Activated CD4-positive, alpha-beta T cell treated with anti-CD3 and anti-CD28 coated beads, Interleukin-2, amount 50 U/mL, for 24 hours (primary cell): Measurements from ENCODE around the gene ACSL3.
"Not testable (repeated sequence)": the region's sequence is repeated elsewhere in the genome, so short reads cannot be mapped to it uniquely, and the experiment has no call there.

Source experiments
- DNase-seq, 2 donors: peaks; one replicate each; pipeline ENCODE4 v3.0.0-alpha.2; 2020; ENCODE audit warnings: low read depth in 1 of 2, low spot score in 1 of 2

ACSL3 gene

DNA sequence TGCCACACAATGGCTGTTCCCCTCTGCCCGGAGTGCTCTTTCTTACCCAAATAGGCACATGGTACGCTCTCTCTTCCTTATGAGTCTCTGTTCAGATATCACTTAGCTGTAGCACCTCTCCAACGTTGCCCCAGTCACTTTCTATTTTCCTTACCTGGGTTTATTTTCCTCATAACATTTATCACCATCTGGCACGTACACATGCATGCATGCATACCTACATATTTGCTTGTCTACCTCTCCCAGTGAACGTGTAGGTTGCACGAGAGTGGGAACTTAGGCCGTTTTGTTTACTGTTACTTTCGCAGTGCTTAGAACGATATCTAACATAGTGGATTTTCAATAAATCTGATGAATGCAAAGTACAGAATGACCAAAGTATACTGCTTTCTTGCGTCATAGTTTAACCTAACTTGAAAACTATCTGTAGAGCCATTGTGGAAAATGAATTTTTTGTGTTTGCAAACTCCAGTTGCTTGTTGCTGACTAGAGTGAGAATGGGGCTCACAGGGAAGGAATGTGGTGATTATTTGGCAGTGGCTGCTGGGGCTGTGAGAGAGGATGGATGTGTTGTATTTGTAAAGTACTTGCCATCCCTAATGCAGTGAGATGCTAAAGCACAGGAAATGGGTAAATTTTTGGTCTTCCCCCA, 47.1 kb downstream of the ACSL3 start:
- DNase-seq, result no peak

DNA sequence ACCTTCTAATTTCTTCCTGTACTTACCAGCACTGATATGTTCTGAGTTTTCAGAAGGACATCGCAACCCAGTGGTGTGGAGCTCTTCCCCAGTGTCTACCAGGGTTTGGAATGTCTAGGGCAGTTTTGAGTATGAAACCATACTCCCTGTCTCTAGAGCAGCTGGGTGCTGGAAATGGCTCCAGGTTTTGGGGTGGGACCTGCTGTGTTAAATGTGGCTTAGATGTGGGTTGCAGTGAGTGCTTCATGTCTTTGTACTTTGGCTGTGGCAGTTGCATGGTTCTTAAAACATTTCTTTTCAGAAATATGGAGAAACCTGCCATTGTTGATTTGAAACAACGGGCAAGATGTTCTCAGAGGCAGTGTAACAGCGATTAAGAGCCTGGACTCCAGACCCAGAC, 48.5 kb downstream of the ACSL3 start:
- no peak for DNase-seq

- DNase-seq, result no peak
Observed at GRCh38 chr2:222912117-222912516, 51.3 kb downstream of the ACSL3 start.

GRCh38 chr2:222912776-222913175, 51.9 kb downstream of the ACSL3 start:
- DNase-seq, result no peak

DNA sequence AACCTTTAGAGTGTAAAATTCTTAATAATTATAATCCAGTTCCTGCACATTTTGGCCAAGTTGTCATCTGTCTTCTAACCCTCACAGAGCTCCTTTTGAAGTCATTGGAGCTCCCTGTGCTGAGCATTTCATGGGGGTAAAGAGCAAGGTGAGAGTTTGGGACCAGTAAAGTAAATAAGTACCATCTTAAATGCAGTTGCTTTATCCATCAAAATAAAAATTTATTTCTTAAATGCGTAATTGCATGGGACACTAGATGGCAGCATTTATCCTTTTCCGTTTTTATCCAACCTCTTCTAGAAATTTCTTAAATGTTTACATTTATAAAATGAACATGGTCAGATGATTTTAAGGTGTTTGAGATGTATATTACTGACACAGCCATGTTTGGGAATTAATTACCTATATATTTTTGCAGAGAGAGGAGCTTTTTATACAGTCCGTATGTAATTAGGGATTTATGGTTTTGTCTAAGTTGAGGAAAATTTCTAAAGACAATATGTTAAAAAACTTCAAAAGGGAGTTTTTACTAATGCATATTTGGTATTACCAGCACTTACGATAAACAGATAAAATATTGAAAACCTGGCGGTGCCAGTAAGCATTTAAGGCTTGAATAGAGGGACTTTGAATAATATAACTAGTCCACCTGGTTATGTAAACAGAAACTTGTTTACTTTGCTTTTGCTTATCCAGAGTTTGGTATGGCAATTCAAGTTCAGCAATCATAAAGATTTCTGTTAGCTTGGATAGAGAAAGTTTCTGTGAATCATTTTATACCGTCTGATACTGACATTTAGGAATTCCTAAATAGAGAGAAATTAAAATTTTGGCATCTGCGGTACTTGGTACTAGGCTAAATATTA, 54.5 kb downstream of the ACSL3 start:
- no peak for DNase-seq

GRCh38 chr2:222916229-222917197, 55.7 kb downstream of the ACSL3 start:
- no peak for DNase-seq

GRCh38 chr2:222917212-222917611, 56.4 kb downstream of the ACSL3 start:
- DNase-seq, result not testable (repeated sequence)

DNA sequence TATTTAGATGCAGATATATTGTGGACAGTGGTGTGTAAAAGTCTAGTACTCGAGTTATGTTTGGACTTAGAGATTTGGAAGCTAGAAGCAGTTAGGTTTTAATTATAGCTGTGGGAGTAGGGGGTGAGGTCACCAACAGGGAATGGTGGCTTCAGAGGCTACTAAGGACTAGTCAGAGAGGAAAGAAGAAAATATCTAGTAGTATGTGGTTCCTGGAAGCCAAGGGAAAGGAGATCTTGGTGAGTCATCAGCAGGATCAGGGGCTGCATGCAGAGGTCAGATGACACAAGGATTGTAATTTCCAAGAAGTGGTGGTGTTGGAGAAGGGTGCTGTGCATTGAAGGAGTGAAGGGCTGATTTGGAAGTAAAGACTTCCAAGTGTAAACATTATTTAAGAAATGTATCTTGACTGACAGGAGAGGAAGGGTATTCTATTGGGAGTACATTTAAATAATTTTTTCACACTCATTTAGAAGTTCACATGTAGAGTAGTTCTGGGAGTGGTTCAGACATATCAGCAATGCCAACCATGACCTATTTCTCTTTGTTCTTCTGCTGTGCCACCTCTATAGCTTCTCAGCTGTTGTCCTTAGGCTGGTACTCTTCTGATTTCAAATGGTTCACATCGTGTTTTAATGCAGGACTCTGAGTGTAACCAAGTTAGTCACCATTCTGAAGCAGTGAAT, 59.1 kb downstream of the ACSL3 start:
- DNase-seq, result no peak

- DNase-seq, result no peak
Observed at GRCh38 chr2:222920657-222921186, 59.9 kb downstream of the ACSL3 start.

GRCh38 chr2:222922019-222922800, 61.4 kb downstream of the ACSL3 start:
- no peak for DNase-seq

- no peak for DNase-seq
Observed at GRCh38 chr2:222926915-222927314, 66.1 kb downstream of the ACSL3 start.

GRCh38 chr2:222927600-222927999, 66.8 kb downstream of the ACSL3 start:
- no peak for DNase-seq

DNA sequence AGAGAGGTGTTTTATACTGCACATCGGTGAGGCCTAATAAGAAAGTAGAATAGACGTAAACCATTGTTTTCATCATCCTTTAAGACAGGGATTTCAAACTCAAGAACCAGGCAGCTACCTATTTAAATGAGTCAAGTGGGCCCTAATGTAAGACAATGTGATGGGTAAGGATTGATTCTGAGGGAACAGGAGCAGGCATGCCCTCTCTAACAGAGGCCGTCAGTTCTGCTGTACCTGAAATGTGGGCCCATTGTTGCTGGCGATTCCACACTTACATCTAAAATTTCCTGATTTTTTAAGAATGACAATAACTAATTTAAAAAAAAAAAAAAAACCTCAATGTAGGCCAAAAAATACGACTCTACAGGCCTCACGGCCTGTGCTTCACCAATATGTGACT, 67.5 kb downstream of the ACSL3 start:
- no peak for DNase-seq

DNA sequence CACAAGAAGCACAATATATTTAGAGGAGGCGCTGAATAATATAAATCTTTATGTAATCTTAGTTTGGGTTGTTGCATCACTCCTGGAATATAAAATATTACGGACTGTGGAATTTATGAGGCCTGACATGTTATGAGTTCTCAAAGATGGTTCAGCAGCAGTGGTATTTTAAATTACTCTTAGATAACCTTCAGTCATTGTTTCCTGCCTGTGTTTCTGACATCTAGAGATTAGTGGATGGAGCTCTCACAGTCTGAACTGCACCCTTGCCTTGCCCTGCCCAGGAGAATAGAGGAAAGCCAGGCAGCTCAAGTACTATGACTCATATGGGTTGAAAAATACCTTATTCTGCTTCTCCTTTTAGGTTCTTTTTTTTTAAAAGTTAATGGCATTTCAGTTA, 70.0 kb downstream of the ACSL3 start:
- DNase-seq, result no peak

GRCh38 chr2:222931659-222932058, 70.8 kb downstream of the ACSL3 start:
- no peak for DNase-seq

DNA sequence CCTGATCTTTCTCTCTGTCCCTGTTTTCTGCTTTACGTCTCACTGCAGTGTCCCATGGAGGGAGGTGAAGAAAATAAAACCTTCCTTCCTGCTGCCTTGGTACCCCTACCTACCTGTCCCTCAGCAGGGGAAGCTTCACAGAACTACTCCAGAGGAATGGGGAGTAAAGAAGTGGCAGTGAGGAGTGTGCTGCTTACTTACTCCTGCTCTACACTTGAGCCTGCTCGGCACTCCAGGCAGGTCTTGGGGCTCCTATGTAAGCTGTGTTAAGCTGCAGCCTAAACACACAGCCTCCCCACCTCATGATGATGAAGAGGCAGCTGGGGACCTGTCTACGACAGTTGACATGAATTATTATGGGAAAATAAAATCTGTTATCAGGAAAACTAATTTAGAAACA, 72.6 kb downstream of the ACSL3 start:
- no peak for DNase-seq

GRCh38 chr2:222935688-222936298, 75.0 kb downstream of the ACSL3 start:
- no peak for DNase-seq

DNA sequence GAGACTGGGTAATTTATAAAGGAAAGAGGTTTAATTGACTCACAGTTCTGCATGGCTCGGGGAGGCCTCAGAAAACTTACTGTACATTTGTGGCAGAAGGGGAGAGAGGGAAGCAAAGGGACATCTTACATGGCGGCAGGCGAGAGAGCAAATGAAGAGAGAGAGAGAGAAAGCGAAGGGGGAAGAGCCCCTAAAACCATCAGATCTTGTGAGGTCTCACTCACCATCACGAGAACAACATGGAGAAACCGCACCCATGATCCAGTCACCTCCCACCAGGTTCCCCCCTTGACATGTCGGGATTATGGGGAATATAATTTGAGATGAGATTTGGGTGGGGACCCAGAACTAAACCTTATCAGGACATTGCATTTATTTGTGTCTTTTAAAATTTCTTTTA, 75.9 kb downstream of the ACSL3 start:
- DNase-seq, result no peak

- no peak for DNase-seq
Observed at GRCh38 chr2:222938327-222938726, 77.5 kb downstream of the ACSL3 start.
